ENCODE data around the gene DISP1.

Gene DISP1, protein sequence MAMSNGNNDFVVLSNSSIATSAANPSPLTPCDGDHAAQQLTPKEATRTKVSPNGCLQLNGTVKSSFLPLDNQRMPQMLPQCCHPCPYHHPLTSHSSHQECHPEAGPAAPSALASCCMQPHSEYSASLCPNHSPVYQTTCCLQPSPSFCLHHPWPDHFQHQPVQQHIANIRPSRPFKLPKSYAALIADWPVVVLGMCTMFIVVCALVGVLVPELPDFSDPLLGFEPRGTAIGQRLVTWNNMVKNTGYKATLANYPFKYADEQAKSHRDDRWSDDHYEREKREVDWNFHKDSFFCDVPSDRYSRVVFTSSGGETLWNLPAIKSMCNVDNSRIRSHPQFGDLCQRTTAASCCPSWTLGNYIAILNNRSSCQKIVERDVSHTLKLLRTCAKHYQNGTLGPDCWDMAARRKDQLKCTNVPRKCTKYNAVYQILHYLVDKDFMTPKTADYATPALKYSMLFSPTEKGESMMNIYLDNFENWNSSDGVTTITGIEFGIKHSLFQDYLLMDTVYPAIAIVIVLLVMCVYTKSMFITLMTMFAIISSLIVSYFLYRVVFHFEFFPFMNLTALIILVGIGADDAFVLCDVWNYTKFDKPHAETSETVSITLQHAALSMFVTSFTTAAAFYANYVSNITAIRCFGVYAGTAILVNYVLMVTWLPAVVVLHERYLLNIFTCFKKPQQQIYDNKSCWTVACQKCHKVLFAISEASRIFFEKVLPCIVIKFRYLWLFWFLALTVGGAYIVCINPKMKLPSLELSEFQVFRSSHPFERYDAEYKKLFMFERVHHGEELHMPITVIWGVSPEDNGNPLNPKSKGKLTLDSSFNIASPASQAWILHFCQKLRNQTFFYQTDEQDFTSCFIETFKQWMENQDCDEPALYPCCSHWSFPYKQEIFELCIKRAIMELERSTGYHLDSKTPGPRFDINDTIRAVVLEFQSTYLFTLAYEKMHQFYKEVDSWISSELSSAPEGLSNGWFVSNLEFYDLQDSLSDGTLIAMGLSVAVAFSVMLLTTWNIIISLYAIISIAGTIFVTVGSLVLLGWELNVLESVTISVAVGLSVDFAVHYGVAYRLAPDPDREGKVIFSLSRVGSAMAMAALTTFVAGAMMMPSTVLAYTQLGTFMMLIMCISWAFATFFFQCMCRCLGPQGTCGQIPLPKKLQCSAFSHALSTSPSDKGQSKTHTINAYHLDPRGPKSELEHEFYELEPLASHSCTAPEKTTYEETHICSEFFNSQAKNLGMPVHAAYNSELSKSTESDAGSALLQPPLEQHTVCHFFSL (N-terminal part only)

GRCh38 chr1:222814536-222815439 lies at the start of gene DISP1:
Gene DISP1 (plus strand): TSS chr1:222815039. CDS start chr1:222942824, 127,785 bp downstream.
- peak in 57 of 58 donors; percentile 16 to 79 (median 65) for DNase-seq

- no peak for DNase-seq
These were observed 47.7 kb upstream of the DISP1 start for GRCh38 chr1:222767152-222767571.

DNA sequence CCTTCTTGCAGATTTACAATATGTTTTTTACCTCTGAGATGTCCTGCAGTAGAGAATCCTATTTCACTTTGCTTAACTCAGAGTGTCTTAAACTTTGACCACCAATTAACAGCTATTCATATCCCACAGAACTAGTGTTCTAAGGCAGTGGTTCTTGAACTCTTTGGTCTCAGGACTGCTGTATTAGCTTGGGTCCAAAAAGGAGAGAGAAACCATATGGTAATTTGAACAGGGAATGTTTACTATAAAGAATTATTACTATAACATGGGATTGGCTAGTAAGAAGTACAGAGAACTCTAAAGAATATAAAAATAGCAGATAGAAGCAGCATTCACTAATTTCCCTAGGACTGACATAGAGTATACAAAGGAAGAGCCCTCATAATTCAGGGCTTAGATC lies 46.2 kb upstream of the DISP1 start:
- DNase-seq, result no peak

- DNase-seq, result no peak
These were observed 45.7 kb upstream of the DISP1 start for GRCh38 chr1:222769181-222769580.

GRCh38 chr1:222769971-222770620 lies 44.7 kb upstream of the DISP1 start:
- no peak for DNase-seq

- peak in 9 of 58 donors; percentile 4 to 38 (median 15) for DNase-seq
These were observed 41.9 kb upstream of the DISP1 start for GRCh38 chr1:222772996-222773379.

DNA sequence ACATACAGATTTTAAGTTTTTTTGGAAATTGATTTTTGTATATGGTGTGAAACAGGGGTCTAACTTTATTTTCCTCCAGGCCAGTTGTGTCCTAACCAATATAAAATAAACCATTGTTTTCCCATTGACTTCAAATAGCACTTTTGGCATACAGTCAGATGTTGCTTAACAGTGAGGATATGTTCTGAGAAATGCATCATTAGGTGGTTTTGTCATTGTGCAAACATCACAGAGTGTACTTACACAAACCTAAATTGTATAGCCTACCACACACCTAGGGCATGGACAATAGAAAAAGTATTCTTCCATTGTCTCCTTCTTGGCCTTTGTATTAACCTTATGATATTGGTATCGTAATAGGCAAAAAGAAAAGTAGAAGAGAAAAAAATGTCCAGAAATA lies 37.4 kb upstream of the DISP1 start:
- DNase-seq, result no peak

DNA sequence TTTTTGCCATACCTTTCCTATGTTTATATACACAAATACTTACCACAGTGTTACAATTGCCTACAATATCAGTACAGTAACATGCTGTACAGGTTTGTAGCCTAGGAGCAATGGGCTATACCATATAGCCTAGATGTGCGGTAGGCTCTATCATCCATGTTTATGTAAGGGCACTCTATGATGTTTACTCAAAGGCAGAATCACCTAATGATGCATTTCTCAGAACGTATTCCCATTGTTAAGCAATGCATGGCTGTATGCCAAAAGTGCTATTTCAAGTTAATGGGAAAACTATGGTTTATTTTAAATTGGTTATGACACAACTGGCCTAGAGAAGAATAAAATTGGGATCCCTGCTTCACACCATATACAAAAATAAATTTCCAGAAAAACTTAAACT lies 36.9 kb upstream of the DISP1 start:
- DNase-seq, result no peak

DNA sequence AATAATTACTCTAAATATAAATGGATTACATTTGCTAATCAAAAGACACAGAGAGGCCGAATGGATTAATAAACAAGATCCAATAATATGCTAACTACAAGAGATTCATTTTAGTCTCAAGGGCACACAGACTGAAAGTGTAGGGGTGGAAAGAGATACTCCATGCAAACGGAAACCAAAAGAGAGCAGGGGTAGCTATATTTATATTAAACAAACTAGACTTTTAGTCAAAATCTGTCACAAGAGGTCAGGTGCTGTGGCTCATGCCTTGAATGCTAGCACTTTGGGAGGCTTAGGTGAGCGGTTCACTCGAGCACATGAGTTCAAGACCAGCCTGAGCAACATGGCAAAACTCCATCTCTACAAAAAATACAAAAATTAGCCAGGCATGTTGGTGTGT lies 33.6 kb upstream of the DISP1 start:
- DNase-seq, result no peak

DNA sequence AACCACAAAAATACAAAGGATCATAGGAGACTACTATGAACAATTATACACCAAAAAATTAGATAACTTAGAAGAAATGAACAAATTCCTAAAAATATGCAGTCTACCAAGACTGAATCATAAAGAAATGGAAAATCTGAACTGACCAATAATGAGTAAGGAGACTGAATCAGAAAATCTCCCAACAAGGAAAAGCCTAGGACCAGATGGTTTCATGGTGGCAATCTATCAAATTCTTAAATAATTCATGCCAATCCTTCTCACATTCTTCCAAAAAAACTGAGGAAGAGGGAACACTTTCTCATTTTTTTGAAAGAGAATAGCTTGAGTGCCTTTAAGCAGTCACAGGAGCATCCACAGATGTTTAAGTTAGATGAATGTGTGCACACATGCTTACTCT lies 31.8 kb upstream of the DISP1 start:
- DNase-seq, result peak in 1 of 58 donors; percentile 23

DNA sequence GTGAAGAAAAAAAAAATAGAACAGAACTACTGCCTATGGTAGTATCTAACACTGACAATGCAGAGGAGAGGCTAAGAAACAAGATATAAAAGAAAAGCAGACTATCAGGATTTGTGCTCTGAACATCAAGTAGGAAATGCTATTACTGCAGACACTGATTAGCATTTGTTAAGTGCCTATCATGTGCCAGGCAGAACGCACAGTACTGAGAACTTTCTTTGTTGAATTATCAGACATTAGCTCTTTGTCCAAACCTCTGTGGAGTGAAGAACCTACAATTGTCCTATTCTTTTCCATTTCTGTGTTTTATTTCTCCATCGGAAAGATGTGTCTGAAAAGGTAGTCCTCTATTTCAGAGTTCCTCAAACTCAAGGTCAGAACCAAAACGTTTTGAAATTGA lies 30.5 kb upstream of the DISP1 start:
- DNase-seq, result peak in 3 of 58 donors; percentile 20 to 40 (median 26)

GRCh38 chr1:222784916-222785315 lies 29.9 kb upstream of the DISP1 start:
- no peak for DNase-seq

DNA sequence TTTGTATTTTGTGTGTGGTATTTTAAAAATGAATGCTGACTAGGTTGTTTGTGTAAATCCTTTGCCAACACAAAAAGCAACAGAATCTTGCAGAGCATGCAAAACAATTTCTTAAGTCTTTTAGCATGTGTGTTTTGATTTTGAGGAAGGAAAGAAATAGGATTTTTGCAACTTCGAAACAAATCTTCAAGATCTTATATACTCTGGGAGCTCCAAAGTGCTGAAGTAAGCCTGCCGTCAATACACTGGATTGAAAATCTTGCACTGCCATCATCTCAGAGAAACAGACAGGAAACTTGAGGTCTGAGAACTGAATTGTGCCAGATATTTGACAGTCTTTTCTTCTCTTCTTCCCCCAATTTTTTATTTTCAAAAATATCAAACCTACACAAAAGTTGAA lies 29.3 kb upstream of the DISP1 start:
- DNase-seq, result no peak

GRCh38 chr1:222786121-222786520 lies 28.7 kb upstream of the DISP1 start:
- no peak for DNase-seq

GRCh38 chr1:222787729-222788128 lies 27.1 kb upstream of the DISP1 start:
- DNase-seq, result no peak

DNA sequence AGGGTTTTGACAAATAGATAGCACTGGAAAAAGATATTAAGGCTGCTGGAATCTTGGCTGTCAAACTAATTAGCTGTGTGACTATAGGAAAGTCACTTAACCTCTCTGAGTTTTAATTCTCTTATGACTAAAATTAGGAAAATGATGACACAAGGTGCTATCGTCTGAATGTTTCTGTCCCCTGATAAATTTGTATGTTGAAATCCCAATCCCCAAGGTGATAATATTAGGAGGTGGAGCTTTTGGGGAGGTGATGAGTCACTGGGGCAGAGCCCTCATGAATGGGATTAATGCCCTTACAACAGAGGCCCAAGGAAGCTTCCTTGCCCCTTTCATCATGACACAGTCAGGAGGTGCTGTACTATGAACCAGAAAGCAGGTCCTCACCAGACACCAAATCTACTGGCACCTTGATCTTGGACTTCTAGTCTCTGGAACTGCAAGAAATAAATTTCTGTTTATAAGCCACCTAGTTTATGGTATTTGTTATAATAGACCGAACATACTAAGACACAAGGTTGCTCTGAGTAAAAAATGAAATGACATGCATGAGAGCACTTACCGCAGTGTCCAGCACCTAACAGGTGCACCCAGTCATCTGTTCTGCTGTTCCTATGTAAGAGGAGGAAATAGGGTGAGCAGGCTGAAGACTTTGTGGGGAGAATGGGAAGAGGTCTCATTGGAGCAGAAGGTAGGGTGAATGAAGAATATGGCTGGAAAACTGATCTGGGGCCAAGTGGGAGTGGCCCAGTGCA lies 26.3 kb upstream of the DISP1 start:
- no peak for DNase-seq

- no peak for DNase-seq
These were observed 24.7 kb upstream of the DISP1 start for GRCh38 chr1:222790115-222790514.

- DNase-seq, result no peak
These were observed 24.3 kb upstream of the DISP1 start for GRCh38 chr1:222790520-222790919.

Measured in anterior cingulate cortex (tissue), 58 donors.